GM13976 (cell line): ENCODE measurements around the gene CAMK2D.

Experiments used
- DNase-seq: peaks from one replicate; pipeline ENCODE4 v3.0.0; 2012; ENCODE audit warnings: low spot score
- CTCF ChIP-seq: IDR thresholded peaks from 2 replicates; pipeline ENCODE4 v1.5.1; 2012; ENCODE audit warnings: borderline replicate concordance, mild to moderate bottlenecking; ENCODE audit not compliant: insufficient read depth; ENCODE audit errors: extremely low read depth, missing control alignments, control extremely low read depth
- in situ Hi-C: fragments of 300-500 bp; cut with MboI; formaldehyde crosslinking; loops from one replicate; pipeline ENCODE4 v1.12.0; 2022; ENCODE audit warnings: low sequenced_read_pairs, mixed read lengths, inconsistent platforms; ENCODE audit not compliant: unreplicated experiment

CAMK2D gene

GRCh38 chr4:113524505-113525186, 236.9 kb downstream of the CAMK2D start:
- no peak for DNase-seq
- TF ChIP-seq CTCF = no peak
- in situ Hi-C loops = no loop called here

- in situ Hi-C loops = no loop called here
- peak; percentile 36 for DNase-seq
- no peak for TF ChIP-seq CTCF
These were observed 237.4 kb downstream of the CAMK2D start for GRCh38 chr4:113524096-113524495.

- in situ Hi-C loops = no loop called here
- TF ChIP-seq CTCF = no peak
- no peak for DNase-seq
These were observed 239.1 kb downstream of the CAMK2D start for GRCh38 chr4:113522433-113522832.

- TF ChIP-seq CTCF = no peak
- in situ Hi-C loops = no loop called here
- no peak for DNase-seq
These were observed 248.2 kb downstream of the CAMK2D start for GRCh38 chr4:113513382-113513781.

GRCh38 chr4:113512880-113513279, 248.7 kb downstream of the CAMK2D start:
- DNase-seq = no peak
- TF ChIP-seq CTCF = no peak
- in situ Hi-C loops = no loop called here

GRCh38 chr4:113511944-113512343, 249.6 kb downstream of the CAMK2D start:
- in situ Hi-C loops = no loop called here

More at GRCh38 chr4:113511944-113512343, 249.6 kb downstream of the CAMK2D start:
- no peak for DNase-seq
- TF ChIP-seq CTCF = no peak
